ENCODE data around the gene OR10G4.

- TF ChIP-seq CTCF (IDR thresholded peaks at IDR 0.05), result no peak
- TF ChIP-seq POLR2AphosphoS5 (IDR thresholded peaks at IDR 0.05; ENCODE audit: low read depth, low read length), result no peak
- TF ChIP-seq SIN3A (IDR thresholded peaks at IDR 0.05; ENCODE audit: borderline replicate concordance, insufficient read depth, low read depth, low read length), result no peak
- TF ChIP-seq REST (IDR thresholded peaks at IDR 0.05; ENCODE audit: insufficient read depth in 1 of 2, low read depth in 2 of 2, low read length in 1 of 2), result no peak
Measured at GRCh38 chr11:124026498-124026897, 13.7 kb downstream of the OR10G4 start, which contains the start of gene OR10G8.

Measured in Panc1 (cell line).